HG02678 (cell line): ENCODE results near the gene HMX3.
"Not testable (repeated sequence)": the region's sequence is repeated elsewhere in the genome, so short reads cannot be mapped to it uniquely, and the experiment has no call there.

ENCODE experiments used
- ATAC-seq: cut with Tn5 transposase; IDR thresholded peaks from one replicate; pipeline ENCODE4 v1.9.1; 2021; ENCODE audit warnings: mild to moderate bottlenecking, moderate library complexity; ENCODE audit not compliant: unreplicated experiment

Gene HMX3

GRCh38 chr10:123171616-123172015 is 35.8 kb downstream of the HMX3 start:
- ATAC-seq: not testable (repeated sequence)

GRCh38 chr10:123175389-123176387 is 39.9 kb downstream of the HMX3 start:
- ATAC-seq: no peak

- not testable (repeated sequence) for ATAC-seq
Measured at GRCh38 chr10:123178390-123178789, 42.6 kb downstream of the HMX3 start.

- no peak for ATAC-seq
Measured at GRCh38 chr10:123180101-123181090, 44.6 kb downstream of the HMX3 start.

GRCh38 chr10:123183724-123184123 is 48.0 kb downstream of the HMX3 start:
- ATAC-seq: no peak

GRCh38 chr10:123187781-123188180 is 52.0 kb downstream of the HMX3 start:
- ATAC-seq: no peak
